CD4-positive, alpha-beta T cell treated with Interleukin-1 beta for 1 hour (primary cell): Measurements from ENCODE around the gene USF2.
A peak's percentile ranks its signal among the peaks of the same experiment; 100 is the strongest.

Experiments
- DNase-seq, 2 donors: peaks; one replicate each; pipeline ENCODE4 v3.0.0-alpha.2; 2020 to 2022

The USF2 gene

DNA sequence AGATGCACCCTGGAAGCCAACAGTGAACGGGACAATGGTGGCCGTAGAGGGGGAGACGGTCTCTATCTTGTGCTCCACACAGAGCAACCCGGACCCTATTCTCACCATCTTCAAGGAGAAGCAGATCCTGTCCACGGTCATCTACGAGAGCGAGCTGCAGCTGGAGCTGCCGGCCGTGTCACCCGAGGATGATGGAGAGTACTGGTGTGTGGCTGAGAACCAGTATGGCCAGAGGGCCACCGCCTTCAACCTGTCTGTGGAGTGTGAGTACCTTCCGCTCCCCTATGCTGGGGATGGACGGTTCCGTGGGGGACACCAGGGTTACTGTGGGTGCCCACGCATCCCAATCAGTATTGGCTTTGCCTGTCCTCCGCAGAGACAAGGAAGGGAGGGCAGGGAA, 33.7 kb downstream of the USF2 start:
- DNase-seq, result no peak

DNA sequence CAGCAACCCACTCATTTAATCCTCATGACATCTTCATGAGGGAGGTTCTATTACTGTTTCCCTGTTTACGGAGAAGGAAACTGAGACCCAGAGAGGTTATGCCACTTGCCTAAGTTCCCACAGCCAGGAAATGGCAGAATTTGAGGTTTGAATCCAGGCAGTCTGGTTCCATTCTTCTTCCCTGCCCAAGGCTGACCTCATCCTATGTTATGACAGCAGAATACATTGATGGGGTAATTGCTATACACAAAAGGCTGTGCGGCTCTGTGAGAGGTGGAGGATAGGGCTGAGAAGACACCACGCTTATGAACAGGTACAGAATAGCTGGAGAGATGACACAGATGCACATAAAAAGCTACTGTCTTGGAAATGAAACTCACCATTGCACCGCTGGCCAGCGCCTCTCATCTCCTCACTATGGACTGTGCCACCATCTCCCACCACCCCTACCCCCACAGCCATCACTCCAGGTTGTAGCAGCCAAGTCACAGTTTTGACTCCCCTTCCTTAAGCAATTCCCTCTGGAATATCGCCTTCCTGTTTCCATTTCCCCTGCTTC, 34.7 kb downstream of the USF2 start:
- no peak for DNase-seq

DNA sequence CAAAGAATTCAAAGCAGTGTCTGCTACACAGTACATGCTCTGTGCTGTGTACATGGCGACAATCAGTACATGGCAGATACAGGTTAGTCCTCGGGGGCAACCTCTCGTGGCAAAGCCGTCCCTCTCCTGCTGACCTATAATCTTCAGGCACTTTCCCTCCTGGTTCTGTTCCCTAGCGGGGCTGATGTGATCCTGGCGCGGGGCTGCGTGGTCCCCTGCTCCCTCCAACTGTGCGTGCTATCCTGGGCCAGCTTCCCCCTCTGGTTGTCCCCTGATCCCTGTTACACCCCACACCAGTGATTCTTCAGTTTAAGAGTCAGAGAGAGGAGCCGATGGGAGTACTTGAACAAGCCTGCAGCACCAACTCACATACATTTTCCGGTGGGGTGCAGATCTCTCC, 35.3 kb downstream of the USF2 start:
- no peak for DNase-seq

DNA sequence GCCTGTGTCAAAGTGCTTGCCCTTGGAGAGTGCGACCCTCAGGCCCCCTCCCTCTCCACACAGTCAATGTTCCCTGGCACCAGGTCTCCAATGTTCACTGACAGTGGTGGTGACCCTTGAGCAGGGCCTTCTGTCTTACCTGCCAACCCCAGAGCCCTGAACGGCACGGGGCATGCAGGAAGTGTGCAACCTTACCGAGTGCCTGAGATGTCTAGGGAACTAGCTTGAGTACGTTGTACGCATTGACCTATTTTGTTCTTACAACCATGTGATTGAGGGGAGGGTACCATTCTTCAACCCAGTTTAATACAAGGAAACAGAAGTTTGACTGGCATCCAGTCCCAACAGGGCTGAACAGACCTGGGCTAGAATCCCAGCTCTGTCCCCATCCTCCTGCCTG, 36.4 kb downstream of the USF2 start:
- DNase-seq, result no peak

DNA sequence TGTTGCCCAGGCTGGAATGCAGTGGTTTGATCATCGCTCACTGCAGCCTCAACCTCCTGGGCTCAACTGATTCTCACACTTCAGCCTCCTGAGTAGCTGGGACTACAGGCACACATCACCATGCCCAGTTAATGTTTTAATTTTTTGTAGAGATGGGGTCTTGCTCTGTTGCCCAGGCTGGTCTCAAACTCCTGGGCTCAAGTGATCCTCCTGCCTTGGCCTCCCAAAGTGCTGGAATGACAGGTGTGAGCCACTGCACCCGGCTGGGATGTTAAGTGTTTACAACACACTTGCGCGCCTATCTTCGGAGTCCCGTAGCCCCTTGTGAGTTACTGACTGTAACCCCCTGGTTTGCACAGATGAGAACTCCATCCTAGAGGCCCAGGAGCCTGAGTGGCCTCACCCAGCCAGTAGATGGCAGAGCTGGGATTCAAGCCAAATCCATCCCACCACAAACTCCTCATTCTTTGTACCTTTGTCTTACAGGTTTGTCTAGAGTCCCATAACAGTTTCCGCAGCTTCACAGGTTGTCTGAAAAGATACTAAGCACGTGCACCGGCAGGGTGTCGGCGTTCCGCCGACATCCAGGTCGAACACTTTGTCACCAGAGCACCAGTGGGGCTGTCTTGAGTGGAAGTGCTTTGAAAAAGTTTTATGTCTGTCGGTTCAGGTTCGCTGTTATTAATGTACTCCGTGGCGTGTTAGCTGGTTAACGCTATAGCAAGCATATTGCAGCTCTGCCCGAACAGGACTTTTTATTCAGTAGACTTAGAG, 37.9 kb downstream of the USF2 start:
- DNase-seq, result no peak

DNA sequence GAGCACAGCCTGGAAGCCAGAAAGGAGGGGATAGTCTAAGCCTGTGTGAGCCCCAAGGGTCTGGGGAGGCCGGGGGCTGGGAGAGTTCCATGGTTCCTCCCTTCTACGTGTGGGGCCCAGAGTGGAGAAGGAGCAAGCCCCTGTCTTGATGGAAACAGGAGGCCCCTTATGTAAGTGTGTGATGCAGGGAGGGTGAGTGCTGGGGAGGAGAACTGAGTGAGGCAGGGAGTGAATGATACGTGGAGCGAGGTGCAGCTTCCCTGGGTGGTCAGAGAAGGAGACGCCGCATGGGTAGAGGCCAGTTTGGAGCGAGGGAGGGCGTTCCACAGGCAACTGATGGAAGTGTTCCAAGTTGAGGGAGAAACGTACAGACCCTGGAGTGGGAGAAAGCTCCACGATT, 39.2 kb downstream of the USF2 start:
- no peak for DNase-seq

DNA sequence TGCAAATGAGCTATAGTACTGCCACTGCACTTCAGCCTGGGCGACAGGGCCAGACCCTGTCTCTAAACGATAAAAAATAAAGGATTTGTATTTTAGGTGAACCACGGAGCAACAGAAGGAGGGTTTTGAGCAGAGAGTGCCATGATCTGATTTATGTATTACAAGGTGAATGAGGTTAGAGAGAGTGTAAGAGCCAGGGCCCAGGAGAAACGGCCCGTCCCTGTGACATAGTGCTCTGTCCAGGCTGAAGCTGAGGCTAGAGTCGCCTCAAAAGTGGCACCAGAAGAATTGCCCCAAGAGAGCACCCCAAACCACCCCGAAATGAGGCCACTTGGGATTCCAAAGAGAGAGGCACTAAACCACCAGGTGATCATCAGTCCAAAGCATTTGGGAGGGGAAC, 40.1 kb downstream of the USF2 start:
- DNase-seq, result no peak

DNA sequence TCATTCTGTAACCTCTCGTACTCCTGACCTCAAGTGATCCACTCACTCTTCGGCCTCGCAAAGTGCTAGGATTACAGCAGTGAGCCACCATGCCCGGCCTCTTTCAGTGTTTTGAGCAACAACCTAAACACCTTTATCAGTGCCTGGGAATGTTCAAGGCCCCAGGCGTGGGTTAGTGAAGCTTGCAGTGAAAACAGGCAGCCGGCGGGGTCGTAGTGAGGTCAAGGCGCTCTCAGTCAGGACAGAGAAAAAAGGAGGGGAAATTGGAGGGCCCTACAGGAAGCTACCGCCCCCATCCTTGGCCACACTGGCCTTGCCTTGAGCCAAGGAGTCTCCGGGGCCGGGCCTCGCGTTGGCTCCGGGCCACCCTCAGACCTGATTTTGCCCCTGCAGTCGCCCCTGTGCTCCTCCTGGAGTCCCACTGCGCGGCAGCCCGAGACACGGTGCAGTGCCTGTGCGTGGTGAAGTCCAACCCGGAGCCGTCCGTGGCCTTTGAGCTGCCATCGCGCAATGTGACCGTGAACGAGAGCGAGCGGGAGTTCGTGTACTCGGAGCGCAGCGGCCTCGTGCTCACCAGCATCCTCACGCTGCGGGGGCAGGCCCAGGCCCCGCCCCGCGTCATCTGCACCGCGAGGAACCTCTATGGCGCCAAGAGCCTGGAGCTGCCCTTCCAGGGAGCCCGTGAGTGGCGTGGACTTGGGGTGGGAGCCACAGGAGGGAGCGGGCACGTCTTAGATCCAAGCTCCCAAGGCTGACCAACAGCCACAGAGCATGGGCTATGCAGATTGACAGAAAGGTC, 40.9 kb downstream of the USF2 start:
- no peak for DNase-seq

DNA sequence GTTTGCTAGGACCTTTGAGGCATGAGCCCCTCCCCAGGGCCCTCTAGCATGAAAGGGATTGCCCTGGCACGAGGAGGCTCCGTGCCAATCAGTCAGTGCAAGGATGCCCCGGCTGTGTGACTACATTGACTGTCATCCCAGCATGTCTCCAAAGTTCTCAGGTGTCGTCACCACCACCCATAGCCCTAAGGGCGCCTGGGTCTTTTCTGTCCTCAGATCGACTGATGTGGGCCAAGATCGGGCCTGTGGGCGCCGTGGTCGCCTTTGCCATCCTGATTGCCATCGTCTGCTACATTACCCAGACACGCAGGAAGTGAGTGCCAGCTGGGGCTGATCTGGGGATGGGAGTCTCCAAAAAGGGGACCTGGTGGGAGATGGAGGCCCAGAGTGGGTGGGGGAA, 41.6 kb downstream of the USF2 start:
- DNase-seq, result no peak

DNA sequence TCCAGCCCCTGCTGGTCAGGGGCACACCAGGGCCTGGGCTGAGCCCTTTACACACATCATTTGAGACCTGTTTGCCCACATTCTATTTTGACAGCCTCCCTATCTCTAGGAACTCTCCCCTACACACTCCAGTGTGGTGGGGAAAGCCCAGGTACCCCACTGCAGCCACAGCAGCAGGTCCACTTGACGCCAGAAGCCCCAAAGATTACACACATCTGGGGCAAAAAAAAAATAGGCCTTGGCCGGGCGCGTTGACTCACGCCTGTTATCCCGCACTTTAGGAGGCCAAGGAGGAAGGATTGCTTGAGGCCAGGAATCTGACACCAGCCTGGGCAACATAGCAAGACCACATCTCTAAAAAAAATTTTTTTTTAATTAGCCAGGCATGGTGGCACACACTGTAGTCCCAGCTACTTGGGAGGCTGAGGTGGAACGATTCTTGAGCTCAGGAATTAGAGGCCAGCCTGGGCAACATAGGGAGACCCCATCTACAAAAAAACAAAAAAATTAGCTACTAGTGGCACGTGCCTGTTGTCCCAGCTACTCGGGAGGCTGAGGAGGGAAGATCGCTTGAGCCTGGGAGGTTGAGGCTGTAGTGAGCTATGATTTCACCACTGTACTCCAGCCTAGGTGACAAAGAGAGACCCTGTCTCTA, 42.2 kb downstream of the USF2 start:
- no peak for DNase-seq

DNA sequence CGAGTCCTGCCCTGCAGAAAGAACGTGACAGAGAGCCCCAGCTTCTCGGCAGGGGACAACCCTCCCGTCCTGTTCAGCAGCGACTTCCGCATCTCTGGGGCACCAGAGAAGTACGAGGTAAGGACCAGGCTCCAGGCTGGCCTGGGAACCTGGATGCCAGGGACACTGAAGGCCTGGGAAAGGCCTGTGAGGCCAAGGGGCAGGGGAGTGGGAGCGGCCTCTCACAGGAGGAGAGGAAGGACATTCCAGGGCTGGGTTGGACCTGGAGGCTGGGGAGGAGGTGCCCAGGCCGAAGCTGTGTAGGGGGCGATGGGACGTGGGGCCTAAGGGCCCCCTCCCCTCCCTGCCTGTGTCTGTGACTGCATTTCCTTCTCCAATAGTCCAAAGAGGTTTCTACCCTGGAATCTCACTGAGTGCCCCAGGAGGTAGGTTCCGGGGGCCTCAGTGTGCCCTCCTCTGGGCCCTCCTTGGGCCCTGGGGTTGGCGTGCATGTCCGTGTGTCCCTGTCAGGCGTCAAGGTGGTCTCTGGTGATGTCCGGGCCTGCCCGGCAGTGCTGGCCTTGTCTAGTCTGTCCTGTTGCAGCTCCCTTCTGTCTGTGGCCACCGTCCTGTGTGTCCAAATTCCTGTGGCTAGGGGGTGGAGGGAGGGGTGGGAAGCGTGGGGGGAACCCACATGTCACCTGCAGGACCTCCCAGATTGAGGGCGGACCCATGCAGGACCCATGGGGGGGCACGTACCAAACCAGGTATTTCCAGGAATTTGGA, 43.3 kb downstream of the USF2 start:
- no peak for DNase-seq

DNA sequence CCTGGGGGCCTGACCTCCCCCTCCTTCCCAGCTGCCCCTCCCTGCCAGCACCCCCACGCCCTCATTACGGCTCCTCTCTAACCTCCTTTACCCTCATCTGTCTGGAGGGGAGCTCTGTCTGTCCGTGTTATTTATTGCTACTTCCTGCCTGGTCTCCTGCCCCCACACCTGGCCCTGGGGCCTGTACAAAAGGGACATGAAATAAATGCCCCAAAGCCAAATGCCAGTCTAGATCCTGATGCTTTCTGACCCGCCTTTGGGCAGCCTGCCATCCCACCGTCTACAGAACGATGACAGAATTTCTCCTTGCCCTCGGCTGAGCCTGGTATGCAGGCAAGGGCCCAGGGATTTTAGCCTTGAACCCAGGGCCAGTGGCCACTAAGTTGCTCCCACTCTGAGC, 44.8 kb downstream of the USF2 start:
- DNase-seq, result no peak

DNA sequence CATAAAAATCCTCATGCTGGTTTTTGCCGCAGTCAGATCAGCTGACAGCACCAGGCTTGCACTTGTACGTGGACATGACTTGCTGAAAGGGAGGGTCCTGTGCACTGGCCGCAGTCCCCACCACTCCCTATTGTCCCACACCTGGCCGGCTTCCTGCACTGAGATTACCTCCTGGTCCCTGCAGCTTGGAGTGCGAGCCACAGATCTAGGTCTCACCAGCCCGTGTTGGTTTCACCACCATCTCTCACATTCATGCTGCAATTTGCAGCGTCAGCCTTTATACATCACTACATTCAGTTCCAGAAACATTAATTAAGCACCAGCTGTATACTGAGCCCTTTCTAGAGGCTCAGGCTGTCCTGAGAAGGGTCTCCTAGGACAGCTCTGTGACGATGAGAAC, 45.3 kb downstream of the USF2 start:
- no peak for DNase-seq

DNA sequence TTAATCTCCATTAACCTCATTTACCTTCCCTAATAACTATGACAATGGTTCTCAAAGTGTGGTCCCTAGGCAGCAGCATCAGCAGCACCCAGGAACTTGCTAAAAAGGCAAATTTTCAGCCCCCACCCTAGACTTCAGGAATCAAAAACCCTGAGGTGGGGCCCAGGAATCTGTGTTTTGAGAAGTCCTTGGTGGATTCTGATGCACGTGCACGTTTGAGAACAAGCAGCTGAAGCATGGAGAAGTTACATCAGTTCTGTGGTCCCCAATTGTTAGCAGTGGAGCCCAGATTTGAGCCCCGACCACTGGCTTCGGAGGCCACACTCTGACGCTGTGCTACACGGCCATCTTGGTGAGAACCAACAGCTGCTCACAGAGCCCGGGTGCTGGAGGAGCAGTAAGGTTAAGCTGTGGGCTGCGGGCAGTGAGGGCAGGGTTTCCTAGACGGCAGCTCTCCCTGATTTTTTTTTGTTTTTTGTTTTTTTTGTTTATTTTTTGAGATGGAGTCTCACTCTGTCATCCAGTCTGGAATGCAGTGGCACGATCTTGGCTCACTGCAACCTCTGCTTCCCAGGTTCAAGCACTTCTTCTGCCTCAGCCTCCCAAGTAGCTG, 46.2 kb downstream of the USF2 start:
- no peak for DNase-seq

DNA sequence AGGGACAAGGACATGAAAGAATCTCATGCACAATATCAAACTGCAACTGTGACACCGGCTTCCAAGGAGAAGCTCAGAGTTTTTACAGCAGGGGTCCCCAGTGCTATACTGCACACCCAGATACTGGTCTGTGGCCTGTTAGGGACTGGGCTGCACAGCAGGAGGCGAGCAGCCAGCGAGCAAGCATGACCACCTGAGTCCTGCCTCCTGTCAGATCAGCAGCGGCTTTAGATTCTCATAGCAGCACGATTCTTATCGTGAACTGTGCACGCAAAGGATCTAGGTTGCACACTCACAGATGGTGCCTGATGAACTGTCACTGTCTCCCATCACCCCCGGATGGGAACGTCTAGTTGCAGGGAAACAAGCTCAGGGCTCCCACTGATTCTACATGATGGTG, 47.1 kb downstream of the USF2 start:
- DNase-seq, result no peak

DNA sequence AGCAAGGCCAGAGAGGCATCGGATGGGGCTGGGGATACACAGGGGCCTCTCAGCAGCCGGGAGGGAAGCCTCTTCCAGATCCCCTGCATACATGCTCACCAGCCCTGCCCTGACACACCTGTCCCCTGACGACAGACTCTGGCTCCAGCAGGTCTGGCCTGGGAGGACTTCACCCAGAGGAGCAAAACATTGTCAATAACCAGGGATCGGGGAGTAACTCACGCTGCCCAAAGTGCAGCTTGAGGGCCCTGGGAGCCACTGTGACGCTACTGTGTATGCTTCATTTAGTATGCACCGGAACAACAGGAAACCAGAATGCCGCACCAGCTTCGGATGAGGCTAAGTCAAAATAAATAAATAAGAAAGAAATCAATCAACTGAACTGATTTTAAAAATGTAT, 47.8 kb downstream of the USF2 start:
- no peak for DNase-seq

DNA sequence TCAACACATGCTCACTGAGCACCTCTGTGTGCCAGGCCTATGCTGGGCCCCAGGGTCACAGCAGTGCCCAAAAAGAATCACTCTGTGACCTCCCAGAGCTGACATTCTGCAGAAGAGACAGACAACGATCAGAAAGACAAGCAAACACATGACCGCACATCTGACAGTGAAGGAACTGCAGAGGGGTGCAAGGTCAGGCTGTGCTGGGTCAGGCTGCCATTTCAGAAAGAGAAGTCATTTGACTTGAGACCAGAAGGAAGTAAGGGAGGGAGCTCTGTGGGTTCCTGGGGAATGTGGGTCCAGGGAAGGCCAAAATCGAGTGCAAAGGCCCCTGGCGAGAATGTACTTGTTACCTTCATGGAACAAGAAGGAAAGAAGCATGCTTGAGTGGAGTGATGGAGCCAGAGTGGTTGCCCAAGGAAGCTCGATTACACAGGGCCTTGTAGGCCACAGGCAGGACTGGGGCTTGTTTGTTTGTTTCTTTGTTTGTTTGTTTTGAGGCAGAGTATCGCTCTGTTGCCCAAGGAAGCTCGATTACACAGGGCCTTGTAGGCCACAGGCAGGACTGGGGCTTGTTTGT, 48.8 kb downstream of the USF2 start:
- DNase-seq, result no peak

DNA sequence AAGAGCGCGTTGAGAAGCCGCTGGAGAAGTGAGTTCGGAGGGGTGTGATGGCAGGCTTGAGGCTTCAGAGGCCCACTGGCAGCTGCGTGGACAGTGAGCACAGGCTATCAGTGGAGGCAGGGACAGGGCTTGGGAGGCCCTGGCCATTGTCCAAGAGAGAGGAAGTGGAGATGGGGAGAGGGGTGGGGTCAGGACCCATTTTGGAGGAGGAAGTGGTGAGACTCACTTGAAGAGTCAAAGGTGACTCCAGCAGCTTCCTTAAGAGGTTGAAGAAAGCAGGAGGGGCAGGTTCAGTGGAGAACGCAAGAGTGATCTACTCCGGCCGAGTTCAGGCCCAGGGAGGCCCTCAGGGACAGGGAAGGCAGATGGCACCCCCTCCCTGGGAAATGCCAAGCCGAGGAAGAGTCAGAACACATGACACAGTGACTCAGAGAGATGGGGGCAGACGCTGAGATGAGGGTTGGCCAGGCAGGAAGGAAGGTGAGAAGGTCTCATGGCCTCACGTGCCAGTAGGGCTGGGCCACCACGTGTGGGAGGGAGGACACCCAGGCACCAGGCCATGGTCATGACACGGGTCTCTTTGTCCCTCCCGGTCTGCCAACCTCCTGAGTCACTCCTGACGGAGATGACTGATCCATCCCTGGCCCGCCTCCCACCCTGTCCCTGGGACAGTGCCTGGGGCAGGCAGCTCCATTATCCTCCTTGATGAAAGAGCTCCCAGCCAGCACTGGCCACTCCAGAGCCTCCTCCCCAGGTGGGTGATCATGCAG, 50.1 kb downstream of the USF2 start:
- DNase-seq, result peak; percentile 8 to 86

DNA sequence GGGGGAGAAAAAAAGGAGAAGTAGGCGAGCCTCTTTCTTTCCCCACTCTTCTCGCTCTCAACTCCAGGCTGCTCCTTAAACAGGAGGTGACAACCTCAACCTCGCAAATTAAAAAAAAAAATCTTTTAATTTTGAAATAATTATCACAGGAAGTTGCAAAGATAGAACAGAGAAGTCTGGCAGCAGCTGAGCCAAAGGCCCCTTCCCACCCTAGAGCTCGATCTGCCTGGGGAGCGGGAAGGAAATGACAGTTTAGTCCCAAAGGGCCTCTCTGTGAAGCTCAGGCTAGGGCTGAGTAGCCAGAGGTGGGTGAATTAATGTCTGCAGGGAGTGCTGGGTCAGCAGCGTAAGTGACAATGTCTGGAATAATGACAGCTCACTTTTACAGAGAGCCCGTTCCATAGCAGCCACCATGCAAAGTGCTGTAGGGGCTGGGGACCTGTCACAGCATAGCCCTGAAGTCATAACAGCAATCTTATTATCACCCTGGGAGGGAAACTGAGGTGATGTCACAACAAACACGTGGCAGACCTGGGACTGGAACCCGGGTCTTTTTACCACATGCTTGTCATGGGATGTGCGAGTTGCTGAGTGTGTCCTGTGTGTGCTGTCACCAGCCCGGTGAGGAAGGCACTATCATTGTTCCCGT, 51.4 kb downstream of the USF2 start:
- DNase-seq, result peak in 1 of 2 donors; percentile 48

DNA sequence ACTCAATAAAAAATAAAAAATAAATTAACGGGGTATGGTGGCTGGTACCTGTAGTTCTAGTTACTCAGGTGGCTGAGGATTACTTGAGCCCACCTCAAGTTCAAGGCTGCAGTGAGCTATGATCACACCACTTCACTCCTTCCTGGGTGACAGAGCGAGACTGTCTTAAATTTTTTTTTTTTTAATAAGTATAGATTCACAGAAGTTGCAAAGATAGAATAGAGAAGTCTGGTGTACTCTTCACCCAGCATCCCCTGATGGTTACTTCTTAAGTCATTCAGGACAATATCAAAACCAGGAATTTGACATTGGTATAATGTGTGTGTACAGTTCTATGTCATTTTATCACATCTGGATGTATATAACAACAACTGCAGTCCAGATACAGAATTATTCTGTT, 52.5 kb downstream of the USF2 start:
- DNase-seq, result no peak

DNA sequence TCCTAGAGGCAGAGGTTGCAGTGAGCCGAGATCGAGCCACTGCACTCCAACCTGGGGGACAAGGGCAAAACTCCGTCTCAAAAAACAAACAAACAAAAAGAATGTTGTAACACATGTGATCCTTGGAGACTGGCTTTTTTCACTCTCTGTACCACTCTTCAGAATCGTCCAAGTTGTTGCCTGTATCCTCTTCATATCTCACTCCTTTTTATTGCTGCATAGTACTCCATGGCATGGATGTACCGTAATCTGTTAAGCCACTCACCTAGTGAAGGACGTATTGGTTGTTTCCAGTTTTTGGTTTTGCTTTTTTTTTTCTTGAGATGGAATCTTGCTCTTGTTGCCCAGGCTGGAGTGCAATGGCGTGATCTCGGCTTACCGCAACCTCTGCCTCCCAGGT, 53.3 kb downstream of the USF2 start:
- DNase-seq, result no peak
